ENCODE data around the gene XYLT1.
A peak's percentile ranks its signal among the peaks of the same experiment; 100 is the strongest.
"Not testable (repeated sequence)": the region's sequence is repeated elsewhere in the genome, so short reads cannot be mapped to it uniquely, and the experiment has no call there.

XYLT1 gene

DNA sequence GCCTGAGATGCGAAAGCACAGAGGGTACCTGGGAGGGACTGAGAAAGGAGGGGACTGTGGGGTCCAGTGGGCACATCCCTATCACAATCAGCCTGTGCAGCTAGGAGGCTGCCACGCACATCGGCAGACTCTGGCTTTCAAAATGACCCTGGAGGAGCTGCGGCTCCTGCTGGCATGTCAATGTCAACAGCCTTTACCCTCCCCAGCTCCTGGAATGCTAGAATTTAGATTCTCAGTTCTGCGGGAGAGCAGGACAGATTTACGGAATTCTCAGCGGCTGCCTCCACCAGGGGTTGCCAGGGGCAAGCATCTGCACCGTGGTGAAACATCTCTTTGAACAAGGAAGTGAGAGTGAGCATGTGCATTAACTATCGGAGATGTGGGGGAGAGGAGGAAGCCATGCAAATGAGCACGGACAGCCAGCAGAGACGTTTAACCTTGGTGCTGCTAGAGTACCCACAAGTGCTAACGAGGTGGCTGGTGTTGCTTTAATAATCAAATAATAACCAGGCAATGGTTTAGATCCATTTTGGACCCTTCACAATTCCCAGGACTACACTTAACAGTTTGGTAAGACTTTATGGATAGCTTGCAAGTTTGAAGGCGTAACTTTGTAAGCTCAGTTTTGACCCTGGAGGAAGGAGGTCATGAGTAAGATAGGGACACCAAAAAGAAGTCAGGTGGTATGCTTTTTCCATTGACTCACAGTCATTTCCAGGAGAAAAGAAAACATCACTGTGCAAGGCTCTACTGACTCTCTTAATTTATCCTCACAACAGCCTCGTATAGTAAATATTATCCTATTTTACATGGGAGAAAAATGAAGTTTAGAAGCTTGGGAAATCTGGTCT lies 54.1 kb downstream of the XYLT1 start:
- H3K36me3 Mint-ChIP-seq (ENCODE audit: low read depth), result no peaks in the 10 kb centered on the region
- peaks cover 55% of the 10 kb centered on the region for H3K4me1 Mint-ChIP-seq
- peak overlapping the region; percentile 90 for H3K27ac Mint-ChIP-seq
- no peaks in the 10 kb centered on the region for H3K27me3 Mint-ChIP-seq
- DNase-seq (peak; percentile 59), ATAC-seq (peak; percentile 88)
- no peaks in the 10 kb centered on the region for H3K9me3 Mint-ChIP-seq
- peak overlapping the region; percentile 78 for H3K4me3 Mint-ChIP-seq

DNA sequence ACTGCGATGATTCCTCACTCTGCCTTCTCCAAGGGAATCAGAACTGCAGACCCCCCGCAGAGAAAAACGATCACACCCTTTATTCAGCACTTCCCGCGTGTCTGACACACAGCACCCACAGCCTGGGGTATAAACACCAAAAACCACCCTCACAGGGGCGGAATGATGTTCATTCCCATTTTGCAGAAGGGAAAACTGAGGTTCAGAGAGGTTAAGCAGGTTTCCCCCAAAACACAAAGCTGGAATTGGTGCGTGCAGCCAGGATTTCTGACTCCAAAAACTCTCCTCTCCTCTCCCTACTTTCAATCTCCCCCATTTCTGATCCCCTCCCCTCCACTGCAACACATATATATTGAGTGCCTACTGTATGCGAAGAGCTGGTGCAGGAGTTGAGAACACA lies 55.8 kb downstream of the XYLT1 start:
- Mint-ChIP-seq H3K4me3 (no peak overlapping the region), H3K27ac (peak overlapping the region; percentile 90), H3K36me3 (ENCODE audit: low read depth) (no peaks in the 10 kb centered on the region), H3K4me1 (peaks cover 57% of the 10 kb centered on the region), H3K9me3 (no peaks in the 10 kb centered on the region), H3K27me3 (no peaks in the 10 kb centered on the region)
- DNase-seq (no peak), ATAC-seq (no peak)

DNA sequence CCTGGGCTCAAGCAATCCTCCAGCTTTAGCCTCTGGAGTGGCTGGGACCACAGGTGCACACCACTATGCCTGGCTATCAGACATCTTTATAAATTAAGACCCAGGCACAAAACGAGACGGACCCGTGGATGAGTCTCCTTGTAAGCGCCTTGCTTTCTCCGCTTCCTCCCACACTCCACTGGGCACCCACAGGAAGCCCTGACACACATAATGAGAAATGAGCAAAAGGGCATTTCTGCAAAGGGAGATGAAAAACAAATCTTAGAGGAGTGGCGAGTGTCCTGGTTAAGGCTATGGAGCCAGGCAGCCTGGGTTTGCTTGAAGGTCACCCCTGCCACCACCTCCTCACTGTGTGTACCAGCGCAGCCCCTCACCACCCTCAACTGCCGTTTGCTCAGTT lies 56.3 kb downstream of the XYLT1 start:
- ATAC-seq (peak; percentile 40), DNase-seq (peak; percentile 31)
- H3K36me3 Mint-ChIP-seq (ENCODE audit: low read depth), result no peaks in the 10 kb centered on the region
- peak overlapping the region; percentile 38 for H3K4me3 Mint-ChIP-seq
- H3K27me3 Mint-ChIP-seq, result no peaks in the 10 kb centered on the region
- no peaks in the 10 kb centered on the region for H3K9me3 Mint-ChIP-seq
- H3K27ac Mint-ChIP-seq, result peak overlapping the region; percentile 90
- peaks cover 57% of the 10 kb centered on the region for H3K4me1 Mint-ChIP-seq

DNA sequence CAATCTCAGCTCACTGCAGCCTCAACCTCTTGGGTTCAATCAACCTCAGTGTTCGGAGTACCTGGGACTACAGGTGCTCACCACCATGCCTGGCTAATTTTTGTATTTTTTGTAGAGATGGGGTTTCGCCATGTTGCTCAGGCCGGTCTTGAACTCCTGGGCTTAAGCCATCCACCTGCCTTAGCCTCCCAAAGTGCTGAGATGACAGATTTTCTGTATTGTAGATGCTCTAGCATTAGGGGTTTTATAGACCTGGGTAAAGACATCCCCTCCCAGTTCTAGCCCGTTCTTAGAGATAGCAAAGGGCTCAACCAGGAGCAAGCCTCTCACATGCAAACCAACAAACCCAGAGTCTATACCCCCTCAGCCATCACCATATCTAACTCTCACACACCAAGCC lies 57.3 kb downstream of the XYLT1 start:
- no peak overlapping the region for H3K27ac Mint-ChIP-seq
- H3K4me1 Mint-ChIP-seq, result peaks cover 62% of the 10 kb centered on the region
- H3K9me3 Mint-ChIP-seq, result no peaks in the 10 kb centered on the region
- no peak overlapping the region for H3K4me3 Mint-ChIP-seq
- H3K27me3 Mint-ChIP-seq, result no peaks in the 10 kb centered on the region
- no peaks in the 10 kb centered on the region for H3K36me3 Mint-ChIP-seq (ENCODE audit: low read depth)
- ATAC-seq, result no peak
- DNase-seq, result no peak

DNA sequence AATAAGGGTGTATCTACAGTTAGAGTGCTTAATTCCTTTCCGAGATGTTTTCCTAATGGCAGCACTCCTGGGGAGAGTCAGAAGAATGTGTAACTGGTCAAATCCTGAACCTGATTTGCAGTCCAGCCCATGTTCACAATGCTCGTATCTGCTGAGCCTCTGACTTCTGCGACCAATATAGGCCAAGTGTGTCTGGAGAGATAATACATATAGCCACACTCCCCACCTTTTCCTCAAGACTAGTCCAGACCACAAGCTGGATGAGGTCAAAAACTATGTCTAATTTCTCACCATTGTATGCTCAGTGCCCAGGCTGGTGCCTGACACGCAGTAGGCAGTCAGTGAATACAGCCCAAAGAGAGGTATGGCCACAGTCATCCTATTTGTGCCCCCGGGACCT lies 58.0 kb downstream of the XYLT1 start:
- Mint-ChIP-seq H3K9me3 (no peaks in the 10 kb centered on the region), H3K36me3 (ENCODE audit: low read depth) (no peaks in the 10 kb centered on the region), H3K27ac (peak overlapping the region; percentile 23), H3K4me3 (no peak overlapping the region), H3K4me1 (peaks cover 60% of the 10 kb centered on the region), H3K27me3 (no peaks in the 10 kb centered on the region)
- ATAC-seq (no peak), DNase-seq (no peak)

DNA sequence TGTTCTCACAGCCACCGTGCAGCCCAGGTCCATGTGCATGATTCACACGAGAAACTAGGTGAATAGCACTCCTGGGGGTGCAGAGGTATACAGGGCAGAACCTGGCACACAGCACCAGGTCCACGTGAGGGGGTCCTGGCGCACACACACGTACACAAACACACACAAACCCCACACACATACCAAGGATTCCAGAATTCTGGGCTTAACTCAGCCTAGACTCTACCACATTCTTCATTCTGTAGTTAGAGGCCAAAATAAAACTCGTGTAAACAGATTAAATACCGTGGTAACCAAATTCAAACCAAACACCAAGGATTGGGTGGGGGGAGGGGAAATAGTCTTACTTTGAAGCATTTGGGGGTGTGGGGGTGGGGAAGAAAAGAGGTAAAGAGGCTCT lies 58.5 kb downstream of the XYLT1 start:
- DNase-seq (no peak), ATAC-seq (no peak)
- Mint-ChIP-seq H3K27me3 (no peaks in the 10 kb centered on the region), H3K4me1 (peaks cover 55% of the 10 kb centered on the region), H3K9me3 (no peaks in the 10 kb centered on the region), H3K4me3 (no peak overlapping the region), H3K36me3 (ENCODE audit: low read depth) (no peaks in the 10 kb centered on the region), H3K27ac (no peak overlapping the region)

DNA sequence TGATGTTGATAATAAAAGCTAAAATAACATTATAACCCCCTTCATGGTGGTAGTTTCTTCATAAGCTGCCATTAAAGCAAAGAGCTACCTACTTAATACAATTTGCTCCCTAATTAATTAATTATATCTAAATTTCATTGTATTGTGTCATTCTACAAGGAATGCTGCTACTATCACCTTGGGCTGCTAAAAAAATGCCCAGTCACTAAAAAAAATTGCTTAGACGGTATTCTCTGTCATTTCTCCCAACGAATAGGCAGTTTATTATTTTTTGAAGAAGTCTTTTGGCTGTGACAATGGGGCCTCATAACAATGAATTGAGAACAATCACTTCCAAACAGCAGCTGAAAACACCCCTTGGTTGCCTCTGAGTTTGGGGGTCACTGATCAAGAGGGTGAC lies 59.5 kb downstream of the XYLT1 start:
- H3K27ac Mint-ChIP-seq, result no peak overlapping the region
- no peaks in the 10 kb centered on the region for H3K9me3 Mint-ChIP-seq
- H3K4me1 Mint-ChIP-seq, result peaks cover 45% of the 10 kb centered on the region
- ATAC-seq (no peak), DNase-seq (no peak)
- no peak overlapping the region for H3K4me3 Mint-ChIP-seq
- no peaks in the 10 kb centered on the region for H3K36me3 Mint-ChIP-seq (ENCODE audit: low read depth)
- H3K27me3 Mint-ChIP-seq, result no peaks in the 10 kb centered on the region

DNA sequence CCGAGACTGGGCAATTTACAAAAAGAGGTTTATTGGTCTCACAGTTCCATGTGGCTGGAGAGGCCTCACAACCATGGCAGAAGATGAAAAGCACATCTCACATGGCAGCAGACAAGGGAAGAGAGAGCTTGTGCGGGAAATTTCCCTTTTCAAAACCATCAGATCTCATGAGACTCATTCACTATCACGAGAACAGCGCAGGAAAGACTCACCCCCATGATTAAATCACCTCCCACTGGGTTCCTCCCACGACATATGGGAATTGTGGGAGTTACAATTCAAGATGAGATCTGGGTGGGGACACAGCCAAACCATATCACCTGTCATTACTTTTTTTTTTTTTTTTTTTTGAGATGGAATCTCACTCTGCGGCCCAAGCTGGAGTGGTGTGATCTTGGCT lies 60.4 kb downstream of the XYLT1 start:
- H3K36me3 Mint-ChIP-seq (ENCODE audit: low read depth); DNase-seq; H3K9me3 Mint-ChIP-seq; H3K27ac Mint-ChIP-seq; H3K4me3 Mint-ChIP-seq; ATAC-seq; H3K27me3 Mint-ChIP-seq: not testable (repeated sequence)
- peaks cover 36% of the 10 kb centered on the region for H3K4me1 Mint-ChIP-seq

DNA sequence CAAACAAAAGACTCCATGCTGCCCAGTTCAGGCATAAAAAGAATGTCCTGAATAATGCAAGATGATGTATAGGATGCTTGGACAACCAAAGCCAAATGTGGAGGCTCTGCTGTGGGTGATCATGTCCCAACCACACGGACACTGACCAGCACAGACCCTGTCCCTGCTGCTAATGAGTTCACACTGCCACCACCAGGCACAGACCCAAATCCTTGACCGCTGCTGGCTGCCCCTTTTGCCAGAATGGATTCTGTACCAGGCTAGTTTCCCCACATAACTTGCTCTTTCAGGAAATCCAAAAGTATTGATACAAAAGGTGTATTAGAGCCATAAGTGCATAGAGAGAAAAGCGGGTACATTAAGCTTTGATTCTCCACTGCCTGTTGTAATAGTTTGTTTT lies 60.9 kb downstream of the XYLT1 start:
- H3K4me1 Mint-ChIP-seq, result peaks cover 33% of the 10 kb centered on the region
- no peak overlapping the region for H3K27ac Mint-ChIP-seq
- DNase-seq (no peak), ATAC-seq (no peak)
- no peak overlapping the region for H3K4me3 Mint-ChIP-seq
- H3K27me3 Mint-ChIP-seq, result no peaks in the 10 kb centered on the region
- H3K36me3 Mint-ChIP-seq (ENCODE audit: low read depth), result no peaks in the 10 kb centered on the region
- no peaks in the 10 kb centered on the region for H3K9me3 Mint-ChIP-seq

DNA sequence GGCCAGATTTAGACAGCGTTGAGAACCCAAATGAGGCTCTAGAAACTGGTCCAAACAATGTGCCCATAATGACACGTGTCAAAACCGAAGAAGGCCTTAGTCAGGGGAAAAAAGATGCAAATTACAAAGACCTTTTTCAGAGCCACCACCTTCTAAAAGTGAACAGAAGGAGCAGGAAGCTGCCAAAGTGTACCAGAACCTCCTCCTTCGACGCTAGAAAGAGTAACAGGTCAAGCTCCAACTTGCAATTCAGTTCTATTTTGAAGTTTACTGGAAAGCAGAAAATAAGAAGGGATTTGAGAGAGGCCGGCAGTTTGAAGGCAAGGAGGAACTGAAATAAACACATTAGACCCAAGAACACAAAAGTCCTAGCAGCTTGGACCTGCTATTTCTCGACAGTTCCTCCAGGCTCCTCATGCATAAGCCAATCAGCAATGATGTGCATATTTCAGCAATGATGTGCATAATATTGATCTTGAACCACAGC lies 61.8 kb downstream of the XYLT1 start:
- H3K27me3 Mint-ChIP-seq, result no peaks in the 10 kb centered on the region
- H3K36me3 Mint-ChIP-seq (ENCODE audit: low read depth), result no peaks in the 10 kb centered on the region
- no peak overlapping the region for H3K4me3 Mint-ChIP-seq
- DNase-seq, result no peak
- H3K9me3 Mint-ChIP-seq, result no peaks in the 10 kb centered on the region
- peaks cover 24% of the 10 kb centered on the region for H3K4me1 Mint-ChIP-seq
- H3K27ac Mint-ChIP-seq, result no peak overlapping the region
- ATAC-seq, result no peak

DNA sequence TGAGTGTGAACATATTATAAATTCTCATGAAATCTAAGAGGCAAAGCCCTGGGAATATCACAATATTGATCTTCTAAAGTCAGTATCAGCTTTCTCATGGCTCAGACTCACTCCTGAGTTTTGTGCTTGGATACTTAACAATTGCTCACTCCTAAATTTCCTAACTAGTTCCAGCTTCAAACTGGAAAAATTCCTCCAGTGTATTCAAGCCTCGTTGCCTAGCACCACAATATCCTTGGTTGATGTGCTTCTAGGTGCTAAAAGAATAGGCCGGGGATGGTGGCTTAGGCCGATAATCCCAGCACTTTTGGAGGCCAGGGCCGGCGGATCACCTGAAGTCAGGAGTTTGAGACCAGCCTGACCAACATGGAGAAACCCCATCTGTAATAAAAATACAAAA lies 62.5 kb downstream of the XYLT1 start:
- ATAC-seq (no peak), DNase-seq (no peak)
- H3K27ac Mint-ChIP-seq, result no peak overlapping the region
- H3K4me1 Mint-ChIP-seq, result peaks cover 17% of the 10 kb centered on the region
- no peaks in the 10 kb centered on the region for H3K27me3 Mint-ChIP-seq
- no peak overlapping the region for H3K4me3 Mint-ChIP-seq
- H3K36me3 Mint-ChIP-seq (ENCODE audit: low read depth), result no peaks in the 10 kb centered on the region
- no peaks in the 10 kb centered on the region for H3K9me3 Mint-ChIP-seq

DNA sequence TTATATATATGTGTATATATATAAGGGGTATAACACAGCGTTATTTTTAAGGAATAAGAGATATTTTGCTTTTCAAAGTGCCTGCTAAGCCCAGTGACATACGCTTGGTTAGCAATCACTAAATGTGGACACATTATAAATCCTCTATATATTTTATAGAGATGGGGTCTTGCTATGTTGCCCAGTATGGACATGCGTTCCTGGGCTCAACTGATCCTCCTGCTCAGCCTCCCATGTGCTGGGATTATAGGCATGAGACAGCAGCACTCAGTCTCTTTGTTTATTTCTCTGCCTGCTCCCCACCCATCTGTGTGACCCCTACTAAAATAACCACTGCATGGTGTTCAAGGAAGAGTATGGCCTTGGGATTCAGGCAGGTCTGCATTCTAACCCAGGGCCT lies 63.4 kb downstream of the XYLT1 start:
- no peak overlapping the region for H3K27ac Mint-ChIP-seq
- no peaks in the 10 kb centered on the region for H3K27me3 Mint-ChIP-seq
- DNase-seq (no peak), ATAC-seq (no peak)
- no peaks in the 10 kb centered on the region for H3K9me3 Mint-ChIP-seq
- no peak overlapping the region for H3K4me3 Mint-ChIP-seq
- H3K36me3 Mint-ChIP-seq (ENCODE audit: low read depth), result no peaks in the 10 kb centered on the region
- H3K4me1 Mint-ChIP-seq, result peaks cover 11% of the 10 kb centered on the region

DNA sequence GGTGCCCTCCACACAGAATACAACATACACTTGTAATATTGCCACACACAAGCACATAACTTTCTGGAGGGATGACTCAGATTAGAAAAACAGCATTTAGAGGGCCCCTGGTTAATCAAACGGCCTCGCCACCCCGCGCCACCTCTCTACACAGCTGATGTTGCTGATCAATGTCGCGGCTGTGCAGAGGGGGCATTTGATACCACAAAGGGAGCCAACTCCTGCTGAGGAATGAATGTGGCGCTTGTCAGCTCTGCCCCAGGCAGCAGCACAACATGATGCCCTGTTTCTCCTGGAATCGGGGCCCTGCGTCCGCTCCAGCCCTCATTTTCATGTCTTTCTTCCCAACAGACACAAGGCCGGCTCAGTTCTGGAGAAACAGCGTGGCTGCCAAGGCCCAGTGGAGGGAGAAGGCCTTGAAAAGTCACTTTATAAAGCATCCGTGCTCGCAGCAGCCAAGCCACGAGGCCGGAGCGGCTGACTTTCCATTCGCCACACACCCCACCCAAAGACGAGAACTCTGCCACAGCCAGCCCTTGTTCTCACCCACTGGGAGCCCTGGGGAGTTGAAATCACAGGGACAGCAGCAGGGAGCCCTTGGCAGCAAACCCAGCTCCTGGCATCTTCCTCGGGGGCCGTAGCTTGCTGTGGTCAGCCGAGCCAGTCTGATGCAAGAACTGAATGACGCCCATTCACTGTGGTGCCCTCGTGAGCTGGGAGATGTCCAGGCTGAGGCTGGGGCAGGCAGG lies 65.6 kb downstream of the XYLT1 start:
- H3K36me3 Mint-ChIP-seq (ENCODE audit: low read depth), result no peaks in the 10 kb centered on the region
- H3K4me1 Mint-ChIP-seq, result peaks cover 11% of the 10 kb centered on the region
- no peak overlapping the region for H3K4me3 Mint-ChIP-seq
- H3K27me3 Mint-ChIP-seq, result no peaks in the 10 kb centered on the region
- H3K27ac Mint-ChIP-seq, result no peak overlapping the region
- no peaks in the 10 kb centered on the region for H3K9me3 Mint-ChIP-seq
- DNase-seq, result no peak
- ATAC-seq, result no peak

DNA sequence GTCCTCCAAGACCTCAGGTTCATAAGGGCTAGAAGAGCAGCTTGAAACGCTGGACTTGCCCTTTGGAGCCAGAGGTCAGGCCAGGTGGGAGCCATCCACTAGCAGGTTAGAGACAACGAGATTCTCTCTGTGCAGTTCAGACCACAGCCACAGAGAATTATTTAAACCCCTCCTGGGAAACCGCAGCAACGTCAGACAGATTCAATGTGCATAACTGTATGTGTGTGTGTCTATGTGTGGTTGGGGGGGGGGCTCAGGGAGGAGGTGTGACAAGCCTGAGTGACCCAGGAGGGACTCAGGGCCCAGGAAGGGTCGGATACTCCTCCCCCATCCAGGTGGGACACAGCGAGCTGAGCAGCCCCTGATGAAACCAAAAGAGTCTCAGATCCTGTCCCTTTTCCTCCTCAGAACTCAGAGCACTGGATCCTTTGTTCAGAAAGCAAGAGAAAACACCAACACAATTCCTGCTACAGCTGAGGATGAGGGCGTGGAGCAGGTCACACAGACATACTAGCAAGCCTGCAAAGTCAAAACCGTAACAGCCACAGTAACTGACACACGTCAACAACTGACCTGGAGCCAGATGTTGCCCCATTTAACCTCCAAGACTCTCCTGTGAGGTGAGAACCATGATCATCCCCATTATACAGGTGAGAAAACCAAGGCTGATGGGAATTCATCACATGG lies 66.8 kb downstream of the XYLT1 start:
- Mint-ChIP-seq H3K36me3 (ENCODE audit: low read depth) (no peaks in the 10 kb centered on the region), H3K27ac (no peak overlapping the region), H3K27me3 (no peaks in the 10 kb centered on the region), H3K4me1 (peaks cover 10% of the 10 kb centered on the region), H3K9me3 (no peaks in the 10 kb centered on the region), H3K4me3 (no peak overlapping the region)
- DNase-seq (no peak), ATAC-seq (no peak)

Measured in activated naive CD8-positive, alpha-beta T cell treated with anti-CD3 and anti-CD28 coated beads, Interleukin-2, amount 50 U/mL, for 24 hours (primary cell).